OCI-LY7 (cell line): ENCODE data around the gene ADGRL2. TPM values are rescaled to one million over a fixed set of nuclear protein-coding genes. Genes with fewer than 3 reads are reported as not detected.
A peak's percentile ranks its signal among the peaks of the same experiment; 100 is the strongest.

Source experiments
- BruUV-seq: library from RNA; stranded (reverse); fragments of 400-500 nt; replicated peaks from 2 replicates; lab custom pipeline; 2021; lab: Mats Ljungman, UMichigan
- CTCF ChIA-PET: fragments of 300-600 bp; sonication (Branson Sonifier 250); formaldehyde crosslinking; loops from one replicate; lab custom pipeline; 2022; ENCODE audit warnings: antibody characterized with exemption; ENCODE audit not compliant: unreplicated experiment; lab: Charles Lee
- POLR2A ChIA-PET: fragments of 300-600 bp; sonication (Branson Sonifier 250); formaldehyde crosslinking; loops from one replicate; lab custom pipeline; 2022; ENCODE audit warnings: antibody characterized with exemption; lab: Charles Lee
- DNase-seq: peaks from one replicate; pipeline ENCODE4 v3.0.0-alpha.2; 2015; ENCODE audit warnings: low spot score
- H2AFZ ChIP-seq: fragments of 200-600 bp; sonication (generic), shearing (Covaris generic); 2 replicates; pipeline ENCODE4 v1.6.1; 2014; ENCODE audit warnings: mild to moderate bottlenecking, antibody characterized with exemption, low read length, moderate library complexity
- H3K27ac ChIP-seq: fragments of 200-600 bp; sonication (generic); 2 replicates; pipeline ENCODE4 v1.5.1; 2014; ENCODE audit warnings: mixed run types, low read depth, mild to moderate bottlenecking, moderate library complexity, low read length, inconsistent platforms; ENCODE audit not compliant: poor library complexity, severe bottlenecking
- H3K36me3 ChIP-seq: fragments of 200-600 bp; sonication (generic); 2 replicates; pipeline ENCODE4 v1.6.1; 2014; ENCODE audit warnings: mild to moderate bottlenecking, antibody characterized with exemption, low read length, moderate library complexity, mixed read lengths; ENCODE audit not compliant: insufficient read depth
- H3K4me1 ChIP-seq: fragments of 200-600 bp; sonication (generic); 2 replicates; pipeline ENCODE4 v1.5.1; 2014; ENCODE audit warnings: mild to moderate bottlenecking, low read length; ENCODE audit not compliant: insufficient read depth, poor library complexity, severe bottlenecking
- H3K4me2 ChIP-seq: fragments of 200-600 bp; sonication (generic); 2 replicates; pipeline ENCODE4 v1.6.1; 2014; ENCODE audit warnings: mild to moderate bottlenecking, low read length
- H3K4me3 ChIP-seq: fragments of 200-600 bp; sonication (generic); 2 replicates; pipeline ENCODE4 v1.5.1; 2014; ENCODE audit warnings: mild to moderate bottlenecking, low read depth, low read length; ENCODE audit not compliant: poor library complexity, severe bottlenecking
- H3K79me2 ChIP-seq: fragments of 200-600 bp; sonication (generic); 2 replicates; pipeline ENCODE4 v1.6.1; 2016; ENCODE audit warnings: low read depth, mild to moderate bottlenecking, low read length, moderate library complexity, mixed read lengths; ENCODE audit not compliant: insufficient read depth
- H3K9me2 ChIP-seq: fragments of 200-600 bp; sonication (generic); 2 replicates; pipeline ENCODE4 v1.6.1; 2016; ENCODE audit warnings: mild to moderate bottlenecking, low read length, mixed read lengths; ENCODE audit not compliant: insufficient read depth
- H3K9me3 ChIP-seq: fragments of 200-600 bp; sonication (generic); 2 replicates; pipeline ENCODE4 v1.6.1; 2014; ENCODE audit warnings: mild to moderate bottlenecking, mixed run types, low read length, mixed read lengths
- H4K20me1 ChIP-seq: fragments of 200-600 bp; sonication (generic); 2 replicates; pipeline ENCODE4 v1.6.1; 2014; ENCODE audit warnings: mild to moderate bottlenecking, antibody characterized with exemption, low read length, moderate library complexity, mixed read lengths; ENCODE audit not compliant: insufficient read depth
- EZH2phosphoT487 ChIP-seq: fragments of 200-600 bp; sonication (generic); IDR thresholded peaks from 2 replicates; pipeline ENCODE4 v1.6.1; 2018; ENCODE audit warnings: low read depth, borderline replicate concordance, mild to moderate bottlenecking, mixed run types, antibody characterized with exemption, low read length, moderate library complexity, mixed read lengths
- intact Hi-C: fragments of 100-400 bp; cut with micrococcal nuclease; formaldehyde crosslinking; loops from one replicate; pipeline ENCODE4 v1.10.0; 2022; ENCODE audit not compliant: unreplicated experiment
- total RNA-seq, 2 experiments: library from RNA; depleted of rRNA in 1 of 2; stranded (reverse); fragments of >200 nt in 1 of 2; shearing (Covaris generic) in 1 of 2; gene quantifications; 2 replicates each; pipeline ENCODE4 v1.2.3, GENCODE V29; 2014 to 2022
- TF ChIP-seq, protein P1 (sequence below): fragments of 200-600 bp; sonication (generic); conservative IDR thresholded peaks from 2 replicates; pipeline ENCODE4 v1.5.1; 2014; ENCODE audit warnings: mild to moderate bottlenecking, antibody characterized with exemption, low read length, moderate library complexity, mixed read lengths

ADGRL2 gene
- total RNA-seq, 2 experiments from 2014 or later, result not detected

DNA sequence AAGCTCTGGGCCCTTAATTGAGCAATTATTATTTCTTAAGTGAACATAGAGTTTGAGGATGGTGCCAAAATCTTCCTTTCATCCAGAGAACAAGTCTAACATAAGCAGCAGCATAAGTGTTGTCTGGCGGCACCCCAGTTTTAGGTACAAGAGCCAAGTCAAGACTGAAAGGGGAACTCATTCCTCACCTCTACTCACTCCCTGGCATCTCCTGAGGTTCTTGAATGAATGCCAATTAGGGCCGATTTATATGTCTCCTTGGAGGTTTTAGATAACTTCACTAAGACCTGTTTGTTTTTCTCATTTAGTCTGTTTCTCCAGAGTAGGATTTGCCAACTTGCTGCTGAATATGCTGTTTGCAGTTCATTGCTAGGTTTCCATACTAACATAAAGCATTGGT is 42.6 kb upstream of the ADGRL2 start:
- TF ChIP-seq, protein P1, sequence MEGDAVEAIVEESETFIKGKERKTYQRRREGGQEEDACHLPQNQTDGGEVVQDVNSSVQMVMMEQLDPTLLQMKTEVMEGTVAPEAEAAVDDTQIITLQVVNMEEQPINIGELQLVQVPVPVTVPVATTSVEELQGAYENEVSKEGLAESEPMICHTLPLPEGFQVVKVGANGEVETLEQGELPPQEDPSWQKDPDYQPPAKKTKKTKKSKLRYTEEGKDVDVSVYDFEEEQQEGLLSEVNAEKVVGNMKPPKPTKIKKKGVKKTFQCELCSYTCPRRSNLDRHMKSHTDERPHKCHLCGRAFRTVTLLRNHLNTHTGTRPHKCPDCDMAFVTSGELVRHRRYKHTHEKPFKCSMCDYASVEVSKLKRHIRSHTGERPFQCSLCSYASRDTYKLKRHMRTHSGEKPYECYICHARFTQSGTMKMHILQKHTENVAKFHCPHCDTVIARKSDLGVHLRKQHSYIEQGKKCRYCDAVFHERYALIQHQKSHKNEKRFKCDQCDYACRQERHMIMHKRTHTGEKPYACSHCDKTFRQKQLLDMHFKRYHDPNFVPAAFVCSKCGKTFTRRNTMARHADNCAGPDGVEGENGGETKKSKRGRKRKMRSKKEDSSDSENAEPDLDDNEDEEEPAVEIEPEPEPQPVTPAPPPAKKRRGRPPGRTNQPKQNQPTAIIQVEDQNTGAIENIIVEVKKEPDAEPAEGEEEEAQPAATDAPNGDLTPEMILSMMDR, result no peak
- TF ChIP-seq EZH2phosphoT487, result no peak

DNA sequence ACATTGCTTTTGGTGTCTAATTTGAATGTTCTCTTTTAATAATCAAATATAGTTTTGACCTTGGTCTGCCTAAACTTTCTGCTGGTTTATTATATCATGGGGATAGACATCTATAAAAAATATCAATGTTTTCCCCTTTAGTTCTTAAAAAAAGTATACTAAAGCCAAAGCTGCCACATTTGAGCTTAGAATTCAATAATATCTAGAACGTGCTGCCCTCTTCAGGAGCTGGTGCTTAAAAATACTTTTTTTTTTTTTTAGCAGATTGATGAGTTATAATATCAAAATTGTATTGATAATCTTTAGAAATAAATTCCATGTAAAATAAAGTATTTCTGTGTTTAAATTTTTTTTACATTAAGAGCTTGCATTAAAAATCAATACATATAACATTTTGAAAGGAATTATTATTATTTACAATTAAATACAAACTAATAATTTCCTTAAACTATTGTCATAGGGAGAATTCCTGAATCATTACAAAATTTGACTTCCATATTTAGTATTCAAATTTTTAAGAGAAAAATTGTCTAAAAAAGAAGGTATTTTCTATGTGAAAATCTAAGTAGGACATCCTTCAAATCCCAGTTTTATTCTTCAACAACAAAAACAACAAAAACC is 40.1 kb upstream of the ADGRL2 start:
- H3K4me3 ChIP-seq, result no peak overlapping the region
- no peaks in the 10 kb centered on the region for H3K4me1 ChIP-seq
- ChIA-PET POLR2A (no interaction called here), CTCF (no interaction called here)
- no peak overlapping the region for H3K4me2 ChIP-seq
- TF ChIP-seq, protein P1, result peak; percentile 53
- no peak for TF ChIP-seq EZH2phosphoT487
- no peak for DNase-seq
- intact Hi-C loops, result no loop called here
- no TSS peak for BruUV-seq
- H3K27ac ChIP-seq, result no peak overlapping the region
- no peaks in the 10 kb centered on the region for H4K20me1 ChIP-seq
- no peaks in the 10 kb centered on the region for H3K79me2 ChIP-seq
- H3K9me3 ChIP-seq, result no peaks in the 10 kb centered on the region
- H2AFZ ChIP-seq, result no peak overlapping the region
- H3K9me2 ChIP-seq, result no peaks in the 10 kb centered on the region
- no peaks in the 10 kb centered on the region for H3K36me3 ChIP-seq

More for the DNA sequence above, 42.6 kb upstream of the ADGRL2 start:
- Histone ChIP-seq H3K9me3 (no peaks in the 10 kb centered on the region), H3K79me2 (no peaks in the 10 kb centered on the region), H3K9me2 (no peaks in the 10 kb centered on the region), H4K20me1 (no peaks in the 10 kb centered on the region), H3K27ac (no peak overlapping the region), H3K36me3 (no peaks in the 10 kb centered on the region), H3K4me2 (no peak overlapping the region), H2AFZ (no peak overlapping the region), H3K4me1 (no peaks in the 10 kb centered on the region), H3K4me3 (no peak overlapping the region)
- CTCF ChIA-PET, result no interaction called here
- no TSS peak for BruUV-seq
- intact Hi-C loops, result no loop called here
- DNase-seq, result no peak
- POLR2A ChIA-PET, result interaction anchor here (0.6 kb wide), 1 partner anchor 422 kb away, joined by 4 read pairs; no protein-coding TSS in a partner anchor

DNA sequence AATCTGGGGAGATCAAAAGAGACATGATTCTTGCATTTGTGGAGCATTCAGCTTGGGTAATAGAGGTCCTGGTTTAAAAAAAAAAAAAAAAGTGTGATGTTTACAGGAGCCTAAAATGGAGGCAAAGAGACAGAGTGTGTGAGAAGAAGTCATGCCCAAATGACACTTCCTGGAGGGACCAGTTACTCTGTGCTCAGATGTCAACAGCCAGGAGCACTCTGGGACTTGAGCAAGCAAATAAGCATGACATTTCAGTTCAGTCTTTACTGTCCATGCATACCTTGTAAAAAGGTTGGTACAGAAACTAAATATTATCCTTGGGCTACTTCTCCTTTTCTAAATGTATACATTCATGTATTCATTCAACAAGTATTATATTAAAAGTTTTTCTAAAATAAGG is 25.2 kb upstream of the ADGRL2 start:
- Histone ChIP-seq H3K27ac (no peak overlapping the region), H3K79me2 (no peaks in the 10 kb centered on the region), H3K9me3 (no peaks in the 10 kb centered on the region), H3K4me2 (no peak overlapping the region), H2AFZ (no peak overlapping the region), H3K4me3 (no peak overlapping the region), H3K36me3 (no peaks in the 10 kb centered on the region), H3K4me1 (no peaks in the 10 kb centered on the region), H4K20me1 (no peaks in the 10 kb centered on the region), H3K9me2 (no peaks in the 10 kb centered on the region)
- ChIA-PET CTCF (no interaction called here), POLR2A (interaction anchor here (0.9 to 2.1 kb wide), 2 partner anchors 8 to 250 kb away, joined by 3 to 4 read pairs; no protein-coding TSS in a partner anchor)
- BruUV-seq, result no TSS peak
- DNase-seq, result no peak
- TF ChIP-seq, protein P1, result no peak
- no peak for TF ChIP-seq EZH2phosphoT487
- intact Hi-C loops, result no loop called here
